Measurements from ENCODE around the gene ARSB. TPM values are rescaled to one million over a fixed set of nuclear protein-coding genes. Genes with fewer than 3 reads are reported as not detected.
"Not testable (repeated sequence)": the region's sequence is repeated elsewhere in the genome, so short reads cannot be mapped to it uniquely, and the experiment has no call there.

Gene ARSB
- total and polyA plus RNA-seq, 2 donors (not counting 1 experiment from before 2014, with no cell fraction given) = 4.6 to 9.8 TPM

GRCh38 chr5:78765116-78765515 lies 220.0 kb downstream of the ARSB start:
- H3K27me3 Mint-ChIP-seq = no peaks in the 10 kb centered on the region
- POLR2A ChIA-PET = no interaction called here
- Histone ChIP-seq H3K4me2 (replicated peaks; ENCODE audit: low read depth, low read length, poor library complexity, severe bottlenecking) (no peak overlapping the region), H2AFZ (ENCODE audit: insufficient read depth, low read depth, low read length, poor library complexity, severe bottlenecking) (no peak overlapping the region), H3K9me3 (ENCODE audit: control extremely low read depth in 1 of 3, control insufficient read depth in 2 of 3, insufficient read depth in 1 of 3, low read length in 2 of 3) (peaks cover 0 to 12% (median 6%) of the 10 kb centered on the region in 3 donors), H3K27me3 (replicated peaks in 1 of 4; ENCODE audit: control extremely low read depth in 1 of 4, control insufficient read depth in 3 of 4, insufficient read depth in 4 of 4, low read length in 3 of 4) (no peaks in the 10 kb centered on the region), H3K4me1 (ENCODE audit: control insufficient read depth in 2 of 2, insufficient read depth in 2 of 2, low read length in 2 of 2) (peaks cover 27 to 48% of the 10 kb centered on the region in 2 donors), H3K4me3 (ENCODE audit: control extremely low read depth in 1 of 5, extremely low read depth in 1 of 5, insufficient read depth in 1 of 5, low read depth in 2 of 5, low read length in 4 of 5) (no peak overlapping the region), H3K79me2 (ENCODE audit: control insufficient read depth, insufficient read depth, low read length) (no peaks in the 10 kb centered on the region), H3K9ac (ENCODE audit: low read length) (no peak overlapping the region), H3K27ac (ENCODE audit: low read length in 2 of 2) (no peak overlapping the region), H3K36me3 (replicated peaks in 1 of 2; ENCODE audit: control extremely low read depth in 1 of 2, control insufficient read depth in 1 of 2, extremely low read depth in 1 of 2, insufficient read depth in 2 of 2, low read length in 1 of 2) (no peaks in the 10 kb centered on the region), H4K20me1 (ENCODE audit: control insufficient read depth, insufficient read depth, low read length, poor library complexity, severe bottlenecking) (no peaks in the 10 kb centered on the region)
- H3K9me3 Mint-ChIP-seq (ENCODE audit: insufficient read depth) = peaks cover 10% of the 10 kb centered on the region
- 92% methylated on average over 4 of the region's 5 CpGs for WGBS (ENCODE audit: insufficient coverage)
- ATAC-seq (ENCODE audit: low read depth) (no peak), DNase-seq (no peak)
- TF ChIP-seq CTCF (IDR thresholded peaks at IDR 0.05) (no peak), EZH2 (IDR thresholded peaks at IDR 0.05; ENCODE audit: borderline replicate concordance, insufficient read depth, low read depth, low read length, poor library complexity, severe bottlenecking) (no peak)
- intact Hi-C loops (cut with micrococcal nuclease) = loop anchor here (10.0 kb wide), 2 partner anchors 120 to 220 kb away; partner anchors contain the start of gene ARSB
- CTCF ChIA-PET = no interaction called here
- H3K4me3 Mint-ChIP-seq = no peak overlapping the region
- H3K27ac Mint-ChIP-seq = no peak overlapping the region
- H3K4me1 Mint-ChIP-seq = peaks cover 57% of the 10 kb centered on the region

- ATAC-seq (ENCODE audit: low read depth) (no peak), DNase-seq (peak; percentile 21)
- no peaks in the 10 kb centered on the region for H3K79me2 ChIP-seq (ENCODE audit: control insufficient read depth, insufficient read depth, low read length)
- H3K4me3 ChIP-seq (ENCODE audit: control extremely low read depth in 1 of 5, extremely low read depth in 1 of 5, insufficient read depth in 1 of 5, low read depth in 2 of 5, low read length in 4 of 5) = no peak overlapping the region
- Mint-ChIP-seq H3K9me3 (ENCODE audit: insufficient read depth) (peaks cover 10% of the 10 kb centered on the region), H3K27ac (no peak overlapping the region), H3K4me3 (peak overlapping the region; percentile 20), H3K4me1 (peaks cover 57% of the 10 kb centered on the region), H3K27me3 (no peaks in the 10 kb centered on the region)
- peaks cover 36 to 50% of the 10 kb centered on the region in 2 donors for H3K4me1 ChIP-seq (ENCODE audit: control insufficient read depth in 2 of 2, insufficient read depth in 2 of 2, low read length in 2 of 2)
- POLR2A ChIA-PET = no interaction called here
- no peaks in the 10 kb centered on the region for H3K36me3 ChIP-seq (replicated peaks in 1 of 2; ENCODE audit: control extremely low read depth in 1 of 2, control insufficient read depth in 1 of 2, extremely low read depth in 1 of 2, insufficient read depth in 2 of 2, low read length in 1 of 2)
- no peak overlapping the region for H3K9ac ChIP-seq (ENCODE audit: low read length)
- intact Hi-C loops (cut with micrococcal nuclease) = loop anchor here (10.0 kb wide), 2 partner anchors 121 to 221 kb away; partner anchors contain the start of gene ARSB
- H3K9me3 ChIP-seq (ENCODE audit: control extremely low read depth in 1 of 3, control insufficient read depth in 2 of 3, insufficient read depth in 1 of 3, low read length in 2 of 3) = peaks cover 0 to 23% (median 14%) of the 10 kb centered on the region in 3 donors
- WGBS (ENCODE audit: insufficient coverage) = 81% methylated on average over 5 of the region's 6 CpGs
- no peak overlapping the region for H3K4me2 ChIP-seq (replicated peaks; ENCODE audit: low read depth, low read length, poor library complexity, severe bottlenecking)
- TF ChIP-seq CTCF (IDR thresholded peaks at IDR 0.05) (no peak), EZH2 (IDR thresholded peaks at IDR 0.05; ENCODE audit: borderline replicate concordance, insufficient read depth, low read depth, low read length, poor library complexity, severe bottlenecking) (no peak)
- H4K20me1 ChIP-seq (ENCODE audit: control insufficient read depth, insufficient read depth, low read length, poor library complexity, severe bottlenecking) = no peaks in the 10 kb centered on the region
- no peaks in the 10 kb centered on the region for H3K27me3 ChIP-seq (replicated peaks in 1 of 4; ENCODE audit: control extremely low read depth in 1 of 4, control insufficient read depth in 3 of 4, insufficient read depth in 4 of 4, low read length in 3 of 4)
- CTCF ChIA-PET = no interaction called here
- H3K27ac ChIP-seq (ENCODE audit: low read length in 2 of 2) = no peak overlapping the region
- H2AFZ ChIP-seq (ENCODE audit: insufficient read depth, low read depth, low read length, poor library complexity, severe bottlenecking) = no peak overlapping the region
Measured at GRCh38 chr5:78763659-78764189, 221.4 kb downstream of the ARSB start.

GRCh38 chr5:78762743-78763142 lies 222.4 kb downstream of the ARSB start:
- H3K36me3 ChIP-seq (replicated peaks in 1 of 2; ENCODE audit: control extremely low read depth in 1 of 2, control insufficient read depth in 1 of 2, extremely low read depth in 1 of 2, insufficient read depth in 2 of 2, low read length in 1 of 2); POLR2A ChIA-PET; H3K27me3 ChIP-seq (replicated peaks in 1 of 4; ENCODE audit: control extremely low read depth in 1 of 4, control insufficient read depth in 3 of 4, insufficient read depth in 4 of 4, low read length in 3 of 4); H3K27ac Mint-ChIP-seq; H2AFZ ChIP-seq (ENCODE audit: insufficient read depth, low read depth, low read length, poor library complexity, severe bottlenecking); H3K9me3 Mint-ChIP-seq (ENCODE audit: insufficient read depth); H3K4me2 ChIP-seq (replicated peaks; ENCODE audit: low read depth, low read length, poor library complexity, severe bottlenecking); H3K4me3 Mint-ChIP-seq; H3K27me3 Mint-ChIP-seq; H3K9ac ChIP-seq (ENCODE audit: low read length); H3K27ac ChIP-seq (ENCODE audit: low read length in 2 of 2); ATAC-seq (ENCODE audit: low read depth); DNase-seq; H3K79me2 ChIP-seq (ENCODE audit: control insufficient read depth, insufficient read depth, low read length); H3K4me3 ChIP-seq (ENCODE audit: control extremely low read depth in 1 of 5, extremely low read depth in 1 of 5, insufficient read depth in 1 of 5, low read depth in 2 of 5, low read length in 4 of 5); H4K20me1 ChIP-seq (ENCODE audit: control insufficient read depth, insufficient read depth, low read length, poor library complexity, severe bottlenecking): not testable (repeated sequence)
- H3K4me1 Mint-ChIP-seq = peaks cover 67% of the 10 kb centered on the region
- no CpG with 5 or more reads among the region's 5 CpGs for WGBS (ENCODE audit: insufficient coverage)
- intact Hi-C loops (cut with micrococcal nuclease) = loop anchor here (10.0 kb wide), 2 partner anchors 122 to 222 kb away; partner anchors contain the start of gene ARSB
- CTCF ChIA-PET = interaction anchor here (0.6 kb wide), 2 partner anchors 54 to 169 kb away, joined by 3 to 4 read pairs; no protein-coding TSS in a partner anchor
- Histone ChIP-seq H3K9me3 (ENCODE audit: control extremely low read depth in 1 of 3, control insufficient read depth in 2 of 3, insufficient read depth in 1 of 3, low read length in 2 of 3) (peaks cover 0 to 24% (median 14%) of the 10 kb centered on the region in 3 donors), H3K4me1 (ENCODE audit: control insufficient read depth in 2 of 2, insufficient read depth in 2 of 2, low read length in 2 of 2) (peaks cover 46 to 56% of the 10 kb centered on the region in 2 donors)
